OCI-LY1 (cell line): ENCODE results near the gene HBZ.
"Not testable (repeated sequence)": the region's sequence is repeated elsewhere in the genome, so short reads cannot be mapped to it uniquely, and the experiment has no call there.

ENCODE experiments used
- H2AFZ ChIP-seq: fragments of 200-600 bp; sonication (generic), shearing (Covaris generic); 2 replicates; pipeline ENCODE4 v1.6.0; 2014; ENCODE audit warnings: antibody characterized with exemption, mild to moderate bottlenecking, low read length
- H3F3A ChIP-seq: fragments of 200-600 bp; sonication (generic), shearing (Covaris generic); 2 replicates; pipeline ENCODE4 v1.6.0; 2014; ENCODE audit warnings: mild to moderate bottlenecking, antibody characterized with exemption, low read length, moderate library complexity; ENCODE audit not compliant: insufficient read depth
- H3K27ac ChIP-seq: fragments of 200-600 bp; sonication (generic); 2 replicates; pipeline ENCODE4 v1.5.1; 2014; ENCODE audit warnings: low read length, mixed run types, mild to moderate bottlenecking, low read depth; ENCODE audit not compliant: poor library complexity, severe bottlenecking
- H3K27me3 ChIP-seq: fragments of 200-600 bp; sonication (generic); 2 replicates; pipeline ENCODE4 v1.6.0; 2014; ENCODE audit warnings: antibody characterized with exemption, mild to moderate bottlenecking, low read length, moderate library complexity; ENCODE audit not compliant: insufficient read depth
- H3K36me3 ChIP-seq: fragments of 200-600 bp; sonication (generic); 2 replicates; pipeline ENCODE4 v1.6.1; 2014; ENCODE audit warnings: mild to moderate bottlenecking, antibody characterized with exemption, low read length, moderate library complexity, mixed read lengths; ENCODE audit not compliant: insufficient read depth
- H3K4me1 ChIP-seq: fragments of 200-600 bp; sonication (generic); 2 replicates; pipeline ENCODE4 v1.5.1; 2014; ENCODE audit warnings: mild to moderate bottlenecking, low read length, moderate library complexity; ENCODE audit not compliant: insufficient read depth, severe bottlenecking
- H3K4me2 ChIP-seq: fragments of 200-600 bp; sonication (generic), shearing (Covaris generic); 2 replicates; pipeline ENCODE4 v1.6.1; 2014; ENCODE audit warnings: low read length
- H3K4me3 ChIP-seq: fragments of 200-600 bp; sonication (generic); 2 replicates; pipeline ENCODE4 v1.5.1; 2014; ENCODE audit warnings: low read length, low read depth, mild to moderate bottlenecking, mixed read lengths; ENCODE audit not compliant: poor library complexity, severe bottlenecking
- H3K79me2 ChIP-seq: fragments of 200-600 bp; shearing (Covaris generic); 2 replicates; pipeline ENCODE4 v1.6.1; 2016; ENCODE audit warnings: mixed run types, low read length, mixed read lengths; ENCODE audit not compliant: insufficient read depth
- H3K9ac ChIP-seq: fragments of 200-600 bp; sonication (generic), shearing (Covaris generic); 2 replicates; pipeline ENCODE4 v1.6.1; 2014; ENCODE audit warnings: mild to moderate bottlenecking, low read length, mixed read lengths
- H3K9me2 ChIP-seq: fragments of 200-600 bp; sonication (generic), shearing (Covaris generic); 2 replicates; pipeline ENCODE4 v1.6.1; 2014; ENCODE audit warnings: low read depth, mild to moderate bottlenecking, low read length, mixed read lengths
- H3K9me3 ChIP-seq: fragments of 200-600 bp; shearing (Covaris generic); 2 replicates; pipeline ENCODE4 v1.6.1; 2014; ENCODE audit warnings: low read length, mixed read lengths
- H4K20me1 ChIP-seq: fragments of 200-600 bp; sonication (generic), shearing (Covaris generic); 2 replicates; pipeline ENCODE4 v1.6.0; 2016; ENCODE audit warnings: mild to moderate bottlenecking, low read length; ENCODE audit not compliant: insufficient read depth
- EZH2 ChIP-seq: fragments of 200-600 bp; sonication (generic), shearing (Covaris generic); IDR thresholded peaks from 2 replicates; pipeline ENCODE4 v1.8.0; 2017; ENCODE audit warnings: borderline replicate concordance, mixed run types, mild to moderate bottlenecking, antibody characterized with exemption, low read length, moderate library complexity, mixed read lengths
- TF ChIP-seq, protein P1 (sequence below): fragments of 200-600 bp; sonication (generic), shearing (Covaris generic); IDR thresholded peaks from 2 replicates; pipeline ENCODE4 v1.5.1; 2017; ENCODE audit warnings: mild to moderate bottlenecking, antibody characterized with exemption, low read length, moderate library complexity, mixed read lengths

HBZ gene

DNA sequence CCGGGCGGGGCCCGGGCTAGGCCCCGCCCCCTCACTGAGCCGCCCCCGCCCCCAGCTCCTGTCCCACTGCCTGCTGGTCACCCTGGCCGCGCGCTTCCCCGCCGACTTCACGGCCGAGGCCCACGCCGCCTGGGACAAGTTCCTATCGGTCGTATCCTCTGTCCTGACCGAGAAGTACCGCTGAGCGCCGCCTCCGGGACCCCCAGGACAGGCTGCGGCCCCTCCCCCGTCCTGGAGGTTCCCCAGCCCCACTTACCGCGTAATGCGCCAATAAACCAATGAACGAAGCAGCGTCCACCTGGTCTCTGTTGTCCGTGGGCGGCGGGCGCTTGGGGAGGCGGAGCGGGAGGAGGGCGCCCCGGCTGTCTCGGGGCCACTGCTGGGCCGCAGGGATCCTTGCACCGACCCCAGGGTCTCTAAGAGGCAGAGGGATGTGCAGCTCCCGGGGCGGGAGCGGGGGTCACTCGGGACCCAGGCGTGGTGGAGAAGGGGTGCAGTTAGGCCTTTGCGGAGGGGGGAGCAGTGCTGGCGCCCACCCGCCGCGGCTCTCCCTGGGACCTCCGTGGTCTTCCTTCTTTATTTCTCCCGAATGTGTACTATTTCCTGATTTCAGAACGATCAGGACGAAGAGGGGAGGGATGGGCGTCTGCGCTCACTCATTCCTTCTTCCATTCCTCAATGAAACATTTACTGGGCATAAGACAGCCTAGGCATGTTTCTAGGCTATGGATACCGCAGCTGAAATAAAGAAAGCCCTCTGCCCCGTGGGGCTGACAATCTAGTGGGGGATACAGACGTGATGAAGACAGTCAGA is 2.0 kb downstream of the HBZ start:
- H3K4me3 ChIP-seq: peak overlapping the region; percentile 47
- peak overlapping the region; percentile 53 for H3K4me2 ChIP-seq
- H3K9me2 ChIP-seq: no peaks in the 10 kb centered on the region
- H3K27ac ChIP-seq: no peak overlapping the region
- no peaks in the 10 kb centered on the region for H3K36me3 ChIP-seq
- H3K79me2 ChIP-seq: no peaks in the 10 kb centered on the region
- peaks cover 6% of the 10 kb centered on the region; the same call in 1 of the 2 replicates for H3K27me3 ChIP-seq
- no peaks in the 10 kb centered on the region for H3K9me3 ChIP-seq
- peaks cover 4% of the 10 kb centered on the region for H3K4me1 ChIP-seq
- no peak overlapping the region; the same call in 1 of the 2 replicates for H3K9ac ChIP-seq
- TF ChIP-seq, protein P1, sequence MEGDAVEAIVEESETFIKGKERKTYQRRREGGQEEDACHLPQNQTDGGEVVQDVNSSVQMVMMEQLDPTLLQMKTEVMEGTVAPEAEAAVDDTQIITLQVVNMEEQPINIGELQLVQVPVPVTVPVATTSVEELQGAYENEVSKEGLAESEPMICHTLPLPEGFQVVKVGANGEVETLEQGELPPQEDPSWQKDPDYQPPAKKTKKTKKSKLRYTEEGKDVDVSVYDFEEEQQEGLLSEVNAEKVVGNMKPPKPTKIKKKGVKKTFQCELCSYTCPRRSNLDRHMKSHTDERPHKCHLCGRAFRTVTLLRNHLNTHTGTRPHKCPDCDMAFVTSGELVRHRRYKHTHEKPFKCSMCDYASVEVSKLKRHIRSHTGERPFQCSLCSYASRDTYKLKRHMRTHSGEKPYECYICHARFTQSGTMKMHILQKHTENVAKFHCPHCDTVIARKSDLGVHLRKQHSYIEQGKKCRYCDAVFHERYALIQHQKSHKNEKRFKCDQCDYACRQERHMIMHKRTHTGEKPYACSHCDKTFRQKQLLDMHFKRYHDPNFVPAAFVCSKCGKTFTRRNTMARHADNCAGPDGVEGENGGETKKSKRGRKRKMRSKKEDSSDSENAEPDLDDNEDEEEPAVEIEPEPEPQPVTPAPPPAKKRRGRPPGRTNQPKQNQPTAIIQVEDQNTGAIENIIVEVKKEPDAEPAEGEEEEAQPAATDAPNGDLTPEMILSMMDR: no peak
- no peak for TF ChIP-seq EZH2
- no peaks in the 10 kb centered on the region for H4K20me1 ChIP-seq
- no peaks in the 10 kb centered on the region for H3F3A ChIP-seq
- H2AFZ ChIP-seq: no peak overlapping the region

DNA sequence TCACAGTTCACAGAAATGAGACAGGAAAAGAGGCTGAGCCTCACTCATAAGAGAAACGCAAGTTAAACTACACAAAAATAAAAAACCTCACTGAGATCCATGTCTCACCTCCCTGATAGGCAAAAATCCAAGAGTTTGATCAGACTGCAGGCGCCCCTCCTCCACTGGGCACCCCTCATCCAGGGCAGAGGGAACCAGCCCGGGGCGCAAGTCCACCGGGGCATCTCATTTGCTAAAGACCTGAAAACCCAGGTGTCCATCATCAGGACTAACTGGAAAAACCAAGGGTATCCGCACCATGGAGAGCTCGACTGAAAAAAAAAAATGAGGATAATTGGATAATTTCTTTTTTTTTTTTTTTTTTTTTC is 2.6 kb downstream of the HBZ start:
- no peak overlapping the region for H3K4me3 ChIP-seq
- H3K27ac ChIP-seq: no peak overlapping the region
- no peak for TF ChIP-seq EZH2
- H4K20me1 ChIP-seq: no peaks in the 10 kb centered on the region
- 0 out of 2 replicates have a peak overlapping the region, but pooled peaks have one; percentile 53 for H3K4me2 ChIP-seq
- no peaks in the 10 kb centered on the region for H3K9me2 ChIP-seq
- no peaks in the 10 kb centered on the region for H3K36me3 ChIP-seq
- no peaks in the 10 kb centered on the region for H3K9me3 ChIP-seq
- H3K4me1 ChIP-seq: peaks cover 4% of the 10 kb centered on the region
- peaks cover 6% of the 10 kb centered on the region; the same call in 1 of the 2 replicates for H3K27me3 ChIP-seq
- no peak overlapping the region for H2AFZ ChIP-seq
- no peak overlapping the region for H3K9ac ChIP-seq
- no peaks in the 10 kb centered on the region for H3K79me2 ChIP-seq
- H3F3A ChIP-seq: no peaks in the 10 kb centered on the region

DNA sequence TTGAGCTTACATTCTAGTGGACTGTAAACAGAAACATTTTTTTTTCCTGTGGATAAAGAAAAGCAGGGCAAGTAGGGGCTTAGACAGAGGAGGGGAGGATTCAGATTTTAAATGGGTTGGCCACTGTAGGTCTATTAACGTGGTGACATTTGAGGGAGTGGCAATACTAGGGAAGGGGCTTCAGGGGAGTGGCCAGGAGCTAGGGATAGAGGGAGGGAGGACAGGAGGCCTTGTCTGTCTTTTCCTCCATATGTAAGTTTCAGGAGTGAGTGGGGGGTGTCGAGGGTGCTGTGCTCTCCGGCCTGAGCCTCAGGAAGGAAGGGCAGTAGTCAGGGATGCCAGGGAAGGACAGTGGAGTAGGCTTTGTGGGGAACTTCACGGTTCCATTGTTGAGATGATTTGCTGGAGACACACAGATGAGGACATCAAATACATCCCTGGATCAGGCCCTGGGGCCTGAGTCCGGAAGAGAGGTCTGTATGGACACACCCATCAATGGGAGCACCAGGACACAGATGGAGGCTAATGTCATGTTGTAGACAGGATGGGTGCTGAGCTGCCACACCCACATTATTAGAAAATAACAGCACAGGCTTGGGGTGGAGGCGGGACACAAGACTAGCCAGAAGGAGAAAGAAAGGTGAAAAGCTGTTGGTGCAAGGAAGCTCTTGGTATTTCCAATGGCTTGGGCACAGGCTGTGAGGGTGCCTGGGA is 6.8 kb downstream of the HBZ start:
- no peaks in the 10 kb centered on the region for H3K36me3 ChIP-seq
- H3K79me2 ChIP-seq: no peaks in the 10 kb centered on the region
- H3K27ac ChIP-seq: no peak overlapping the region
- no peaks in the 10 kb centered on the region for H3K9me3 ChIP-seq
- H3K9ac ChIP-seq: no peak overlapping the region
- peaks cover 4% of the 10 kb centered on the region for H3K4me1 ChIP-seq
- H2AFZ ChIP-seq: no peak overlapping the region
- H3K4me2 ChIP-seq: no peak overlapping the region
- no peaks in the 10 kb centered on the region for H3K9me2 ChIP-seq
- no peaks in the 10 kb centered on the region for H3F3A ChIP-seq
- peaks cover 6% of the 10 kb centered on the region; the same call in 1 of the 2 replicates for H3K27me3 ChIP-seq
- no peaks in the 10 kb centered on the region for H4K20me1 ChIP-seq
- no peak overlapping the region for H3K4me3 ChIP-seq
- TF ChIP-seq EZH2: no peak
- TF ChIP-seq, protein P1: no peak

DNA sequence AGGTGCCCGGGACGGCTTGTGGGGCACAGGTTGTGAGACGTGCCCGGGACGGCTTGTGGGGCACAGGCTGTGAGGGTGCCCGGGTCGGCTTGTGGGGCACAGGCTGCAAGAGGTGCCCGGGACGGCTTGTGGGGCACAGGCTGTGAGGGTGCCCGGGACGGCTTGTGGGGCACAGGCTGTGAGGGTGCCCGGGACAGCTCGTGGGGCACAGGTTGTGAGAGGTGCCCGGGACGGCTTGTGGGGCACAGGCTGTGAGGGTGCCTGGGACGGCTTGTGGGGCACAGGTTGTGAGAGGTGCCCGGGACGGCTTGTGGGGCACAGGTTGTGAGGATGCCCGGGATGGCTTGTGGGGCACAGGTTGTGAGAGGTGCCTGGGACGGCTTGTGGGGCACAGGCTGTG is 7.8 kb downstream of the HBZ start:
- not testable (repeated sequence) for H3K4me3 ChIP-seq, H3K9ac ChIP-seq, H3K9me2 ChIP-seq, H3K4me1 ChIP-seq, H3K9me3 ChIP-seq, H3K36me3 ChIP-seq, H3K4me2 ChIP-seq, H4K20me1 ChIP-seq, H3K27ac ChIP-seq, H3F3A ChIP-seq, H3K27me3 ChIP-seq, H3K79me2 ChIP-seq, H2AFZ ChIP-seq
